Nucleus accumbens (tissue), 56 donors: ENCODE results near the gene PIN4.
A peak's percentile ranks its signal among the peaks of the same experiment; 100 is the strongest.
"Not testable (repeated sequence)": the region's sequence is repeated elsewhere in the genome, so short reads cannot be mapped to it uniquely, and the experiment has no call there.

ENCODE experiments used
- DNase-seq, 56 donors: peaks; one replicate each; lab custom pipeline; 2025; lab: John Stamatoyannopoulos, UW

PIN4 gene

GRCh38 chrX:72201836-72202536, 20.4 kb downstream of the PIN4 start:
- DNase-seq: no peak

GRCh38 chrX:72202792-72203401, 21.3 kb downstream of the PIN4 start:
- DNase-seq: no peak

- no peak for DNase-seq
Observed at GRCh38 chrX:72203421-72203820, 21.9 kb downstream of the PIN4 start.

GRCh38 chrX:72205706-72206105, 24.1 kb downstream of the PIN4 start:
- DNase-seq: no peak

- DNase-seq: no peak
Observed at GRCh38 chrX:72207366-72207765, 25.8 kb downstream of the PIN4 start.

- no peak for DNase-seq
Observed at GRCh38 chrX:72208126-72208800, 26.7 kb downstream of the PIN4 start.

GRCh38 chrX:72216973-72217372, 35.4 kb downstream of the PIN4 start:
- no peak for DNase-seq

GRCh38 chrX:72220375-72220774, 38.8 kb downstream of the PIN4 start:
- DNase-seq: not testable (repeated sequence)

GRCh38 chrX:72230290-72230689, 48.7 kb downstream of the PIN4 start:
- no peak for DNase-seq

- no peak for DNase-seq
Observed at GRCh38 chrX:72236841-72237240, 55.3 kb downstream of the PIN4 start.

GRCh38 chrX:72238183-72238582, 56.6 kb downstream of the PIN4 start:
- DNase-seq: no peak

GRCh38 chrX:72238721-72239475, 57.3 kb downstream of the PIN4 start, which contains the start of gene ERCC6L:
Gene ERCC6L (minus strand): TSS chrX:72239027. CDS start chrX:72238911, 116 bp downstream.
- DNase-seq: peak; percentile 2 to 90 (median 69)

GRCh38 chrX:72240976-72241375, 59.4 kb downstream of the PIN4 start:
- no peak for DNase-seq

GRCh38 chrX:72243472-72243871, 61.9 kb downstream of the PIN4 start:
- DNase-seq: no peak

GRCh38 chrX:72245461-72246089, 64.0 kb downstream of the PIN4 start:
- peak in 41 of 56 donors; percentile 0 to 67 (median 10) for DNase-seq

- no peak for DNase-seq
Observed at GRCh38 chrX:72247206-72247942, 65.8 kb downstream of the PIN4 start.
